OCI-LY1 (cell line): Measurements from ENCODE around the gene POU2F1.

Experiments used
- EZH2 ChIP-seq: fragments of 200-600 bp; sonication (generic), shearing (Covaris generic); IDR thresholded peaks from 2 replicates; pipeline ENCODE4 v1.8.0; 2017; ENCODE audit warnings: borderline replicate concordance, mixed run types, mild to moderate bottlenecking, antibody characterized with exemption, low read length, moderate library complexity, mixed read lengths
- TF ChIP-seq, protein P1 (sequence below): fragments of 200-600 bp; sonication (generic), shearing (Covaris generic); IDR thresholded peaks from 2 replicates; pipeline ENCODE4 v1.5.1; 2017; ENCODE audit warnings: mild to moderate bottlenecking, antibody characterized with exemption, low read length, moderate library complexity, mixed read lengths

DNA sequence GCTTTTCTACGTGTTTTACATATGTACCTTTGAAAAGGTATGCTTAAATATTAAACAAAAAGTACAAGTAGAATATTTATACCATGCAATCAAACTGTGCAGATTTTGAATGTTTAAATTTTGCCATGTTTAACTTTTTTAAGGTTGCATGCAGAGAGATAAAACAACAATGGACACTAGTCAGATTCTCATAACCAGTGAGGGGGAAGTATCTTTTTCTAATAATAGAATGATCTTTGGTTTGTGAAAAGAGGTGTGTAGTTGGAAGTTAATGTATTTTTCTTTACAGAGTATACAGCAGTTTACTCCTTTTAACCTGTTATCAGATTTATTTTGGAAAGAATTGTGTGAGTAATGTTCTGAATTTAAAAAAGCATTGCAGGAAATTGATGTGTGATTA, 27.1 kb downstream of the POU2F1 start:
- TF ChIP-seq, protein P1, sequence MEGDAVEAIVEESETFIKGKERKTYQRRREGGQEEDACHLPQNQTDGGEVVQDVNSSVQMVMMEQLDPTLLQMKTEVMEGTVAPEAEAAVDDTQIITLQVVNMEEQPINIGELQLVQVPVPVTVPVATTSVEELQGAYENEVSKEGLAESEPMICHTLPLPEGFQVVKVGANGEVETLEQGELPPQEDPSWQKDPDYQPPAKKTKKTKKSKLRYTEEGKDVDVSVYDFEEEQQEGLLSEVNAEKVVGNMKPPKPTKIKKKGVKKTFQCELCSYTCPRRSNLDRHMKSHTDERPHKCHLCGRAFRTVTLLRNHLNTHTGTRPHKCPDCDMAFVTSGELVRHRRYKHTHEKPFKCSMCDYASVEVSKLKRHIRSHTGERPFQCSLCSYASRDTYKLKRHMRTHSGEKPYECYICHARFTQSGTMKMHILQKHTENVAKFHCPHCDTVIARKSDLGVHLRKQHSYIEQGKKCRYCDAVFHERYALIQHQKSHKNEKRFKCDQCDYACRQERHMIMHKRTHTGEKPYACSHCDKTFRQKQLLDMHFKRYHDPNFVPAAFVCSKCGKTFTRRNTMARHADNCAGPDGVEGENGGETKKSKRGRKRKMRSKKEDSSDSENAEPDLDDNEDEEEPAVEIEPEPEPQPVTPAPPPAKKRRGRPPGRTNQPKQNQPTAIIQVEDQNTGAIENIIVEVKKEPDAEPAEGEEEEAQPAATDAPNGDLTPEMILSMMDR: no peak
- no peak for TF ChIP-seq EZH2
